Activated CD8-positive, alpha-beta T cell treated with anti-CD3 and anti-CD28 coated beads for 36 hours (primary cell): Measurements from ENCODE around the gene CCDC142. TPM values are rescaled to one million over a fixed set of nuclear protein-coding genes. Genes with fewer than 3 reads are reported as not detected.
A peak's percentile ranks its signal among the peaks of the same experiment; 100 is the strongest.

Experiments used
- ATAC-seq: fragments of 200-7000 bp; cut with Tn5 transposase; one replicate; pipeline ENCODE4 v1.10.0; 2021; ENCODE audit warnings: mild to moderate bottlenecking, moderate library complexity
- CTCF ChIA-PET: fragments of 350-600 bp; sonication (Branson Sonifier 250); formaldehyde crosslinking; loops from one replicate; lab custom pipeline; 2021; ENCODE audit warnings: antibody characterized with exemption; lab: Charles Lee
- POLR2A ChIA-PET: fragments of 350-600 bp; sonication (Branson Sonifier 250); formaldehyde crosslinking; loops from one replicate; lab custom pipeline; 2021; ENCODE audit warnings: antibody characterized with exemption; lab: Charles Lee
- DNase-seq: peaks from one replicate; pipeline ENCODE4 v3.0.0-alpha.2; 2020
- H3K27ac Mint-ChIP-seq: one replicate; pipeline ENCODE4 v1.8.0; 2021; ENCODE audit warnings: mild to moderate bottlenecking, mixed read lengths
- H3K27me3 Mint-ChIP-seq: one replicate; pipeline ENCODE4 v1.8.0; 2021; ENCODE audit warnings: mixed read lengths
- H3K36me3 Mint-ChIP-seq: one replicate; pipeline ENCODE4 v1.8.0; 2021; ENCODE audit warnings: low read depth, mixed read lengths
- H3K4me1 Mint-ChIP-seq: one replicate; pipeline ENCODE4 v1.8.0; 2021; ENCODE audit warnings: low read depth, mixed read lengths
- H3K4me3 Mint-ChIP-seq: one replicate; pipeline ENCODE4 v1.8.0; 2021; ENCODE audit warnings: mild to moderate bottlenecking, moderate library complexity, mixed read lengths
- H3K9me3 Mint-ChIP-seq: one replicate; pipeline ENCODE4 v1.8.0; 2021; ENCODE audit warnings: mixed read lengths
- intact Hi-C: fragments of 100-400 bp; cut with micrococcal nuclease; formaldehyde crosslinking; loops from one replicate; pipeline ENCODE4 v1.10.0; 2022
- total RNA-seq, 2 experiments: library from RNA; stranded (reverse); gene quantifications; one replicate each; pipeline ENCODE4 v1.2.3, GENCODE V29; 2021
- TF ChIP-seq, protein P1 (sequence below): fragments of 200-600 bp; IDR thresholded peaks from one replicate; pipeline ENCODE4 v1.8.0; 2022; ENCODE audit warnings: antibody characterized with exemption, mild to moderate bottlenecking

Gene CCDC142
- total RNA-seq, 2 experiments from 2014 or later: 7.2 to 10.3 TPM

DNA sequence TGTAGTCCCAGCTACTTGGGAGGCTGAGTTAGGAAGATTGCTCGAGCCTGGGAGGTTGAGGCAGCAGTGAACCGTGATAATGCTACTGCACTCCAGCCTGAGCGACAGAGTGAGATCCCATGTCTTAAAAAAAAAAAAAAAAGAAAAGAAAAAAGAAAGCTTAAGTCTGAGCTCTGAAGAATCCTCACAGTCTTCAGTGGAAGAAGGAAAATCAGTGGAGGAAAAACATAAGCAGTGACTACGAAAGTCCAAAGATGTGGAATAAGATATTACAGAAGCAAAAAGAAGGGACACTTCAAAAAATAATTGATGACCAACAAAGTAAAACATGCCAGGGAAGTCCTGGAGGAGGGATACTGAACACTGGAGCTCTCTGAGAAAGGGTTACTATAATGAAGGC lies 27.5 kb upstream of the CCDC142 start:
- no peak overlapping the region for H3K4me3 Mint-ChIP-seq
- no peak for ATAC-seq

GRCh38 chr2:74507926-74508520 lies 25.2 kb upstream of the CCDC142 start:
- Mint-ChIP-seq H3K9me3 (no peaks in the 10 kb centered on the region), H3K4me3 (peak overlapping the region; percentile 94), H3K27me3 (peaks cover 43% of the 10 kb centered on the region), H3K27ac (peak overlapping the region; percentile 99), H3K36me3 (peaks cover 33% of the 10 kb centered on the region), H3K4me1 (peaks cover 36% of the 10 kb centered on the region)
- peak; percentile 54 for DNase-seq
- CTCF ChIA-PET: interaction anchor here (1.0 to 3.4 kb wide), 6 partner anchors 9 to 83 kb away, joined by 3 to 27 read pairs (median 4); partner anchors contain the start of gene LBX2
- POLR2A ChIA-PET: interaction anchor here (0.5 to 4.8 kb wide), 5 partner anchors 8 to 308 kb away, joined by 3 to 21 read pairs (median 4); partner anchors contain the start of genes AUP1, HTRA2, INO80B and LBX2
- peak; percentile 7 for ATAC-seq
- TF ChIP-seq, protein P1, sequence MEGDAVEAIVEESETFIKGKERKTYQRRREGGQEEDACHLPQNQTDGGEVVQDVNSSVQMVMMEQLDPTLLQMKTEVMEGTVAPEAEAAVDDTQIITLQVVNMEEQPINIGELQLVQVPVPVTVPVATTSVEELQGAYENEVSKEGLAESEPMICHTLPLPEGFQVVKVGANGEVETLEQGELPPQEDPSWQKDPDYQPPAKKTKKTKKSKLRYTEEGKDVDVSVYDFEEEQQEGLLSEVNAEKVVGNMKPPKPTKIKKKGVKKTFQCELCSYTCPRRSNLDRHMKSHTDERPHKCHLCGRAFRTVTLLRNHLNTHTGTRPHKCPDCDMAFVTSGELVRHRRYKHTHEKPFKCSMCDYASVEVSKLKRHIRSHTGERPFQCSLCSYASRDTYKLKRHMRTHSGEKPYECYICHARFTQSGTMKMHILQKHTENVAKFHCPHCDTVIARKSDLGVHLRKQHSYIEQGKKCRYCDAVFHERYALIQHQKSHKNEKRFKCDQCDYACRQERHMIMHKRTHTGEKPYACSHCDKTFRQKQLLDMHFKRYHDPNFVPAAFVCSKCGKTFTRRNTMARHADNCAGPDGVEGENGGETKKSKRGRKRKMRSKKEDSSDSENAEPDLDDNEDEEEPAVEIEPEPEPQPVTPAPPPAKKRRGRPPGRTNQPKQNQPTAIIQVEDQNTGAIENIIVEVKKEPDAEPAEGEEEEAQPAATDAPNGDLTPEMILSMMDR: no peak
- intact Hi-C loops: no loop called here

More for the DNA sequence above, 27.5 kb upstream of the CCDC142 start:
- H3K4me1 Mint-ChIP-seq: peaks cover 31% of the 10 kb centered on the region
- peaks cover 41% of the 10 kb centered on the region for H3K27me3 Mint-ChIP-seq
- H3K9me3 Mint-ChIP-seq: no peaks in the 10 kb centered on the region
- ChIA-PET CTCF (interaction anchor here (0.5 to 1.9 kb wide), 5 partner anchors 12 to 141 kb away, joined by 3 to 5 read pairs (median 3); partner anchors contain the start of gene C2orf81), POLR2A (interaction anchor here (0.7 to 4.8 kb wide), 8 partner anchors 10 to 76 kb away, joined by 3 to 21 read pairs (median 4); partner anchors contain the start of genes AUP1, CCDC142, HTRA2 and LBX2)
- DNase-seq: no peak
- H3K36me3 Mint-ChIP-seq: peaks cover 16% of the 10 kb centered on the region
- TF ChIP-seq, protein P1: no peak
- H3K27ac Mint-ChIP-seq: no peak overlapping the region
- intact Hi-C loops: no loop called here

GRCh38 chr2:74507145-74507925 lies 24.5 kb upstream of the CCDC142 start, which contains the start of gene PCGF1:
TSS of gene PCGF1 (minus strand) at chr2:74507695. CDS start at chr2:74507668, 27 bp downstream.
- intact Hi-C loops: no loop called here
- Mint-ChIP-seq H3K4me1 (peaks cover 42% of the 10 kb centered on the region), H3K4me3 (peak within 1 kb of the TSS; percentile 94), H3K27me3 (peaks cover 44% of the 10 kb centered on the region), H3K9me3 (no peaks in the 10 kb centered on the region), H3K27ac (peak within 1 kb of the TSS; percentile 99), H3K36me3 (peaks cover 33% of the 10 kb centered on the region)
- ChIA-PET CTCF (interaction anchor here (0.9 to 3.4 kb wide), 8 partner anchors 7 to 84 kb away, joined by 3 to 27 read pairs (median 4); partner anchors contain the start of genes AUP1, HTRA2, MRPL53 and TLX2), POLR2A (interaction anchor here (1.0 to 4.8 kb wide), 8 partner anchors 10 to 77 kb away, joined by 3 to 21 read pairs (median 4); partner anchors contain the start of genes AUP1, CCDC142, HTRA2 and INO80B)
- peak; percentile 100 for DNase-seq
- TF ChIP-seq, protein P1: peak; percentile 50
- peak; percentile 91 for ATAC-seq

GRCh38 chr2:74505448-74506246 lies 22.8 kb upstream of the CCDC142 start:
- POLR2A ChIA-PET: interaction anchor here (4.8 kb wide), 1 partner anchor 24 kb away, joined by 21 read pairs; the partner anchor contains the start of genes AUP1 and HTRA2
- ATAC-seq: no peak
- TF ChIP-seq, protein P1: no peak
- Mint-ChIP-seq H3K4me1 (peaks cover 43% of the 10 kb centered on the region), H3K27me3 (peaks cover 46% of the 10 kb centered on the region), H3K27ac (no peak overlapping the region), H3K4me3 (peak overlapping the region; percentile 12), H3K9me3 (no peaks in the 10 kb centered on the region), H3K36me3 (peaks cover 33% of the 10 kb centered on the region)
- CTCF ChIA-PET: interaction anchor here (0.9 to 3.4 kb wide), 4 partner anchors 9 to 82 kb away, joined by 3 to 27 read pairs (median 5); partner anchors contain the start of genes AUP1, HTRA2 and TLX2
- DNase-seq: no peak
- intact Hi-C loops: no loop called here
